HG03469 (cell line): ENCODE data around the gene LOXL3.

ENCODE experiments used
- ATAC-seq: cut with Tn5 transposase; IDR thresholded peaks from one replicate; pipeline ENCODE4 v1.9.1; 2021; ENCODE audit warnings: mild to moderate bottlenecking, moderate library complexity, moderate number of reproducible peaks; ENCODE audit not compliant: unreplicated experiment

LOXL3 gene

DNA sequence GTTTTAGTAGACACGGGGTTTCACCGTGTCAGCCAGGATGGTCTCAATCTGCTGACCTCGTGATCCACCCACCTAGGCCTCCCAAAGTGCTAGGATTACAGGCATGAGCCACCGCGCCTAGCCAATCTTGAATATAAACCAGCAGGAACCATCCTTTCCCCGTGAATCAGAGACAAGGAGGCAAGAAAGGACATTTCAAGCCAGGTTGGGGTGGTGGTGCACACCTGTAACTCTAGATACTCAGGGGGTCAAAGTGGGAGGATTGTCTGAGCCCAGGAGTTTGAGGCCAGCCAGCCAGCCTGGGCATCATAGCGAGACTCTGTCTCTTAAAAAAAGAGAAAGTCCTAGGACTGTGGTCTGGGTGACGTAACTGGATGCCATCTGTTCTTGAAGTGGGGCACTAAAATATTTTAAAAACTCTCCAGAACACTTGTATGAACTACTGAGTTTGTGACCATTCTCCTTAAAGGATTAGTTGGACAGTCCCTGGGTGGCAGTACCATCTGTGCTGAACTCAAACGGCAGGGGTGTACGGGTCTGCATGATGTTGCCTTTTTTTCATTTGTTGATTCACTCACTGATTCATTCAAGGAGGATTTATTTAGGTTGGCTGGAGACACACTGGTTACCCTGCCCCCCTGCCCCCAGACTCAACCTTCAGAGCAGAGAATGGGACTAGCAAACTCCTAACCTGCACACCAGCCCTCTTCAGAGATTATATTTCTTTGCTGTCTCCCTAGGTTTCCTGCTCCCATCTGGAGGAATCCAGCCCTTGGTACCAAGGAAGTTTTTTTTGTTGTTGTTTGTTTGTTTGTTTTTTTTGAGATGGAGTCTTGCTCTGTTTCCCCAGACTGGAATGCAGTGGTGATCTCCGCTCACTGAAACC, 42.4 kb downstream of the LOXL3 start:
- ATAC-seq: no peak

DNA sequence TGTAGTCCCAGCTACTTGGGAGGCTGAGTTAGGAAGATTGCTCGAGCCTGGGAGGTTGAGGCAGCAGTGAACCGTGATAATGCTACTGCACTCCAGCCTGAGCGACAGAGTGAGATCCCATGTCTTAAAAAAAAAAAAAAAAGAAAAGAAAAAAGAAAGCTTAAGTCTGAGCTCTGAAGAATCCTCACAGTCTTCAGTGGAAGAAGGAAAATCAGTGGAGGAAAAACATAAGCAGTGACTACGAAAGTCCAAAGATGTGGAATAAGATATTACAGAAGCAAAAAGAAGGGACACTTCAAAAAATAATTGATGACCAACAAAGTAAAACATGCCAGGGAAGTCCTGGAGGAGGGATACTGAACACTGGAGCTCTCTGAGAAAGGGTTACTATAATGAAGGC, 43.5 kb downstream of the LOXL3 start:
- ATAC-seq: no peak

DNA sequence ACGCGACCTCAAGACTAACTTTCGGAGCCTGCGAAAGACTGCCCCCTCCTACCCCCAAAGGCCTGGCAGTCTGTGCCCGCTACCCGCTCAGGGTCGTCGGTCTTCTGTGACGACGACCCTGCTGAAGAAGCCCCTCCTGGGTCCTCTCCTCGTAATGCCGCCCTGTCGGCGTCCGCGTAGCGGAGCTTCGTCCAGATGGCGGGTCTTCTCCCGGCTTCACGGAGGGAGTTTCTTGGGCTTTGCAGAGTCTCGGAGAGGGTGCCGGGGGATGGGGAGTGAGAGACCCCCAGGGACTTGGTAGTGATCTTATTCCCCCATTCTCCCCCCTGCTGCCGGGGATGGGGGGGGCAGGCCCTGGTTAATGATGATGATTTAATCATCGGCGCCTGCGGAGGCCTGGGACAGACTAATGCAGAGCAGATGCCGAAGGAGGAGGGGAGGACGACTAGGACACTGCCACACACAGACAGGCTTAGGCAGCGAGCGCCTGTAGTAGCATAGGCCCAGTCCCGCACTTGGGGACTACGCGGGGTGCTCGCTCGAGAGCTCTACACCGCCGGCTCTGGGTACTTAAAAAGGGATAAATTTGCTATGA, 45.7 kb downstream of the LOXL3 start:
- no peak for ATAC-seq

DNA sequence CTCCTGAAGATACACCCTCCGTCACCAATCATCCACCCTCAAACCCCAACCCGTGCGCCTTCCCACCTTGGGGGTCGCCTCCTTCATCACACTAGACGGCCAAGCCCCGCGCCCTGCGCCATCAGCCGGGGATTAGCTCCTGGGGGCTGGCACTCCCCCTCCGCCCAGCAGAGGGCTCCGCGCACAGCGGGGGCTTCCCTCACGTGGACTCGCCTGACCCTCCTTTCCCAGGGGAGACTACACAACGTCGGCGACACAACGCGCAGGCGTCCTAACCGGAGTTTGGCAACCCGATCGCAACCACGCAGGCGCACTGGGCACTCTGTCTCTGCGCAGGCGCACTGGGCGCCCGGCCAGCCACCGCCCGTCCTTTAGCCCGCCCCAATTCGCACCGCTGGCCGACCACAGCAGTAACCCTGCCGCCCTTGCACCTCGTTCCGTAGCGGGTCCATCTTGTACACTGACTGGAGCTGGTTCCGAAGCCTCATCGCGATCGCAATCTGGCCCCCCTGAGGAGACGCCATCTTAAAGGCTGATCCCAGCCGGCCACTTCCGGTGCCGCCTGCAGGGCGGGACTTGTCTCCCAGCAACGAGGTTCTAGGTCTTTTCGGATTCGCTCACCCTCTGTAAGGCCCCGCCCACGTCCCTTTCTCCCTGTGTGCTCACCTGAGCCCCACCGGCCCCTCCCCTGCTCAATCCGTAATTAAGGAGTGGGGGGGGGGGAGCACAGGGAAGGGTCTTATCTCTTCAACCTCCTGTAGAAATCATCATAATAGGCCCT, 46.4 kb downstream of the LOXL3 start, which contains the start of gene PCGF1:
PCGF1 (minus strand) TSS at position 551 of the 781 bp plus-strand sequence; CDS start at position 524, 27 bp downstream.
- peak; percentile 78 for ATAC-seq

DNA sequence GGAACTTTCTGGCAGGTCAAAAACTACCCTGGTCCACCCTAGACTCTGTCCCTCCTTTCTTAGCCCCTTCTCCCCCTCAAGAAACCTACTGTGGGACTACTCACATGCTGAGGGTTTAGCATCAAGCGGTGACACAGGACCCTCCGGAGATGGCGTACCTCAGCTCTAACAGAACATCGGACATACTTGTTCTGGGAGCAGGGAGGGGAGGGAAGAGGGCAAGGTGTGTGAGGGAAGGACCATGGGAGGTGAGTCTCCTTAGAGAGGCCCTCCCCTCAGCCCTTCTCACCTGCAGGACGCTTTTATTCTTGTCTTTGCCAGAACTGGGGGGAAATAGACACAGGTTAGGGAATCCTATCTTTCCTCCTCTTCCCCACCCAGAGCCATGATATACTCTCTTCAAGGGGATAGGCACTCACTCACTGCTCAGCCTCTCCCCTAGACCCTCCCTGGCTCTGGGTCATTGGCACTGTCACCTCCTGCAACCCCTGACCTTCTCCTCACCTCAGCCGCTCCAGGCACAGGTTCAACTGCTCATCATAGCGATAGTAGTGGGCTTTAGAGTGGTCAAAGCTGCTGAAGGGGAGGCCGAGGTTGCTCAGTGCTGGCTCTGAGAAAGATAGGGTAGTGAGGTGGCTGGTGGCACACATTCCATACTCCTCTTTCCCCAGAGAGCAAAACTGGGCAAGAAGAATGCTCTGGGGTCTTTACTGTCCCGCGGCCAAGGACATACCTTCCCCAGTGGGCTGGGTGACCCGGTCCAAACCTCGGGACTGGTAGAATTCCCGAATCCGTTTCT, 48.1 kb downstream of the LOXL3 start:
- no peak for ATAC-seq

DNA sequence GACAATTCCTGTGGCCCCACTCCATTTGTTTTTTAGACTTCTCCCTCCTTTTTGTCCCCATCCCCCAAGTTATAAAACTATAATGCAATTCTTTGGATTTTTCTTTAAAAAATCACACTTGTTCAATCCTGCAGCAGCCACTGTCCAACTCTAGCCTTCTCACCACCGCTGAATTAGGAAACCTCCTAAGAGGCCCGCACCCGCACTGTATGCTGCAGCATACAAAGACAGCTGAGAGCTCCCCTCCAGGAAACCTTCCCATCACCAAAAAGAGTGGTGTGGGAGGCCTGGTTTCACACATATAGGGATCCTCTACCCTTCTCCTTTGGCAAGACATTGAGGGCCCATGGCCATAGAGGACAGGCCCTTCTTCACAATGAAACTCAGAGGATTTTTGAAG, 49.2 kb downstream of the LOXL3 start:
- no peak for ATAC-seq

DNA sequence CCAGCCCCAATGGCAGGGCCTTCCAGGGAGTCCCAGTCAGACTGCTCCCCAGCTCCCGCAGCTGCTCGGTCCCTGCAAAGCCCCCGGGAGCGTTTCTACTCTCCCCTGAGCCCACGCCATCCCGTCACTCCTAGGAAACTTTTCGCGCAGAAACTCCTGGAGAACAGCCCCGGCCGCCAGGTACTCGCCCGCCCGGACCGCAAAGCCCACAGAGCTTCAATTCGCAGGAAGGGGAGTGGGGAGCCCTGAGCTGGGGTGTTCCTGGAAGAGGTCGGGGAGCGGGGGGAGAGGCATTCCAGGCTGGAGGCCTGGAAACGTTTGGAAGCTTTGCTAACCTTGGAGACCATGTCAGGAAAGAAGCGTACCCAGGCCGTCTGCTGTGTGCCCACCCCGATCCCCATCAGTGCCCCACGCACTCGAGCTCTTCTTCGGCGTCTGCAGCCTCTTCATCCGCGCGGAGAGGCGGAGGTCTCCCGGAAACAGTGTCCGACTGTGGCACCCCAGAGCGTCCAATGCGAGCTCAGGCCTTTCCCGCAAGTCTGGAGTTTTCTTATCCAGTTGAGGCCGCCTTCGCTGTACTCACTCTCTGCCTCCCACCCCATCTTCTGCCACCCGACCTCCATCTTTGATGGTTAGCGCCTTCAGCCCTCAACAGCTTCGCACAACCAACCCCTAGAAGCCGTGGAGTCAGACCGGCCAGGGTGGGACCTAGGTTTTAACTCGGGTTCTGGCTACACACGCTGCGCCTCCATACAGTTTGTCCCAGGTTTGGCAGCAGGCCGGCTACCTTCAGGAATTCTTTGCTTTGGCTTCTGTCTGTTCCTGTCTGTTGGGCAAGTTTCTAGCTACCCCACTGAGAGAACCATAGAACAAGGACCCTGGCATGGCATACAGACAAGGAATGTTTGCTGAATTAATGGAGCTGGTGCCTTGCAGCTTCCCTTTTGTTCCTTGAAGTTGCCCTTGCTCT, 50.0 kb downstream of the LOXL3 start:
- no peak for ATAC-seq

DNA sequence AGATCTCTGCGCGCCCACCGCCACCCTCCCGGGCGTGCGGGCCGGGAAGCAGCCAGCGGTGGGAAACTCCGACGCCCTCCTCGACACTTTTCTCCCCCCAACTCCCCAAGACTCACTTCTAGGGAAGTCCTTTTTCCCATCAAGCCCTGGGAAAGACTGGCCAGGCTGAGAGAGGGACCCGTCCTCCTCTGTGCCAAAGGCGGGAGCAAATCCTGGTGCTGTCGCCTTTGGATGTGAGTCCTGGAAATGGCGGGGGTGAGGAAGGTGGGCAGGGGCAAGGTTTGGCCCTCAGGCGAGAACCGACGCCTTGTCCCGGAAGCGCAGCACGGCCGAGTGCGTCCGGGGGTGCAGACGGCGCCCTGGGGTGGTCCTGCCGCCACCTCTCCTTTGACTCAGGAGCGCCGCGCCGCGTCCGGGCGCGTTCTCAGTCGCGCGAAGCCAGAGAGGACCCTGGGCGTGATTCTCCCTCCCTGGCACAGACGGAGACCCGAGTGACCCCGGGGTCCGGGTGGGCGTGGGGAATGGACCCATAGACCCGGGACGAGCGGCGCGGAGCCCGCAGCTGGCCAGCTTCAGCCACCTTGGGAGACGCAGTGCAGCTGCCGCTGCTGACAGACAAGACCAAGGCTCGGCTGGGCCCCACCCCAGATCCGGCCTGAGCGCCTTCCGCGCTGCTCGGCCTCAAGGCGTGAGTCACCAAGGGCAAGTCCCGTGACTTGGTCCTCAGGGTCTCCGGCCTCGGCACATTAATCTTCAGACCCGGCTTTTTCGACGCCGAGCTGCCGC, 50.8 kb downstream of the LOXL3 start:
- ATAC-seq: peak; percentile 34

DNA sequence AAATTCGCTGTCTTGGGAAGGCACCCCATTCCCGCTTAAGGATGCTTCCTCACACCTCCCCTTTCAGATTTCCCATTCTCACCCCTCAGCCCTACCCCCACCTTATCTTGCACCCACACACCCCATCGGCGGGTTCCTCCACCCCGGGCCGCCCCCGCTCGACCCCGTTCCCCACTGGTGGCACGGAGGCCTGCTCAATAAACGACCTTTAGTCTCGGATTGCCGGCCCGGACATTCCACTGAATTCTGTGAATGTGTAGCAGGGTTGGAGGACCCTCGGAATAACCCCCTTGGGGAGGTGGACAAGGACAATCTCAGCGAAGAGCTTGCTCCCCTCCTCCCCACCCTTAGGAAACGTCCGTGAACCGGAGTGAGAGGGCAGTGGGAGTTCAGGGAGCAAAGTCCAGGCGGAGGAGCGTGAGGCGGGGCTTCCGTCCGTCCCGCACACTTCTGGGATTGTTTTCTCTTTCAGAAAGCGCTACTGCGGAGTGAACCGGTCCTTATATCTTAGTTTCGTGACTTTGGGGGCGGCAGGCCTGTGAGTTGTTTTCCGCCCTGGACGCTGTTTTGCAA, 51.5 kb downstream of the LOXL3 start:
- ATAC-seq: no peak

DNA sequence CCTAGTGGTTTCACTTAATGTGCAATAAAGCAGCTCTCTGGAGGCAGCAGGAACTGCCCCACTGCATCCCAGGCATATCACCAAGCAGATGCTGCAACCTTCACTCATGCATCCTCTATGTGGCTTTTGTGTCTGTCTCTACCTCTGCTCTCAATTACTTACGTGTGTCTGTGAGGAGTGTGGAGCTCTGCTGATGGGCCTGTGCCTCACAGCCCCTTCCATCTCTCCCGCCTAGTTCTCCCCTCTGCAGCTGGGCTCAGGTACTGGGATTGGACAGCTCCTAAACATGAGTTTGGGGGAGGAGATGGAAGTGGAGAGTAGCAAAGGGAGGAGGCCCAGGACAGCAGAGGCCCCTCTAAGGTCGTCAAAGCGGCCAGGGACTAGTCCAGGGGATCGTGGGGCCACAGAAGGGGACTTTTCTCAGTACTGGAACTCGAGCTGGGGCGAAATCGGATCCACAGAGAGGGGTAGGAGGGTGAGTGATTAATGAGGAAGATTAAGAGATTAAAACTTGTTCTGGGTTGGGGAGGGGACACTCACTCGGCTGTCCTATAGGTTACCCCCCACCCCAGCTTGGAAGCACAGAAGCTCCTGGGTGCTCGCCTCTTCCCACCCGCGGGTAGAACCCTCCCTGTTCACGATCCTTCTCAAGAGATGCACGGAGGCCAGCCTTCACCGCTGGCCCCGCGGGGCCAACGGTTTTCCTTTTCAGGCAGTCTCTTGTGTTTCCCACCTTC, 52.2 kb downstream of the LOXL3 start:
- no peak for ATAC-seq

DNA sequence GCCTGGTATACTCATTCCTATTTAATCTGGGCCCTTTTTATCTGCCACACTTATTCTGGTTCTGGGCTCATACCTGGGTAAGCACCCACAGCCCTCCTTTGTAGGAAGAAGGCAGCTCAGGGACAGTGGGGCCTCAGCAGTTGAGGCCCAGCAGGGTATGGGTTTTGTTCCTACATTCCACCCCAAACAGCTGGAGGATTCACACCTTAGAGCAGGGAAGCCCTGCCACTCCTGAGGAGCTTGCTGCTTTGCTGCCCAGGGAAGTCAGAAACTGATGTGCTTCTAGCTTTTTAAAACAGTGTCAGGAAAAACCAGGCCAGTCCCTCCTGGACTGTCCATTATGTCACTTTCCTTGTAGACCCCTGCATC, 53.2 kb downstream of the LOXL3 start:
- no peak for ATAC-seq

DNA sequence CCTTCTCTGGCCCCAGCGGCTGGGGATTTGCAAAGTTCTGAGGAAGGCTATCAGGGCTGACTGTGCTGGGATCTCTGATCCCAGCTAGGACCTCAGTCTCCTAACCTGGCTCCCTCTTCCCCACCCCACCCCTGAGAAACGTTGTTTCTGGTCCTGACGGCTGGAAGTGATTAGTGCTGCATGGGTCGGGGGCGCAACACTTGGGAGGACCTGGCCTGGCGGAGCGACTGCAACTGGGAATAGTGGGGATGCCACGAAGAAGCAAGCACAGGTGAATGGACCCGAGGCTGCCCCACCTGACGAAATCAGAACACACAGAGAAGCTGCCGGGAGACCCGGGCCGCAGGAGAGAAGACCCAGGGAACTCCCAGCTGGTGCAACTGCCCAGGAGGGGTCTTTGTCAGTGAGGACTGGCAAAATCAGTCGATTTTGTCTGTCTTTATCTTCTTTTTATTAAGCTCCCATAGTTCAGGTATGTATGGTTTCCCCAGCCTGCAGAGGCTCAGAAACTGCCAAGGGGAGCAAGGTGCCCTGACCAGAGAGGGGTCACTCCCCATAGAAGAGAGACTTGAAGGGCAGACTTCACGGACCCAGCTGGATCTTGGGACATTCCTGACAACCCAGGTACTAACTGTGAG, 53.7 kb downstream of the LOXL3 start:
- no peak for ATAC-seq

DNA sequence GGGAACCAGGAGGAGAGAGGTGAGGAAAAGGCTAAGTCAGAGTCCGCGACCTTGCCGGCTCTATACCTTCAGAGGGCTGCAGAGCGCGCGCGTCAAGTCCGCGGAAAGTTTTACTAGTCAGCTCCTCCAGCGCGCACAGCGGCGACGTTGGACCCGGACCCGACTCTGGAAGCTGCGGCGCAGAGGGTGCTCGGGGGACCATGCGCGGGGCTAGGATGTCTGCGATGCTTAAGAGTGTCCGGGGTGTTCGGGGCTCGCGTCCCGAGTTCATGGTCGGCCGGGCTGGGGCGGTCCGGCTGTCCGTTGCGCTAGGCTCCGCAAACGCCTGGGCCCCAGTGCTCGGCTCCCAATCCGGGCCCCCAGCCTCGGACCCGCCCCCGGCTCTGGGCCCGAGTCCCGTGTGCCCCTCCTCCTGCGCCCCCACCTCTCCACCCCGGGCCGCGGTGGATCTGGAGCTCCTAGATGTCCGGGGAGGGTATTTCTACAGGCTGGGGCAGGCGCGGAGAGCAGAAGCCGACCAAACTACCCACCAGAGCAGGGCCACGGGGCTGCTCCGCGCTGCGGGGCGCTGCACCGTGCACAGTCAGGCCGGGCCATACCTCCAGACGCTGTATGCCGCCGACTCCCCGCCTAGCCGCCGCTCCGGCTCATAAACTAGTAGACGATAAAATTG, 54.3 kb downstream of the LOXL3 start, which contains the start of gene LBX2:
LBX2 (minus strand) TSS at position 337 of the 673 bp plus-strand sequence; CDS start at position 271, 66 bp downstream.
- ATAC-seq: no peak

DNA sequence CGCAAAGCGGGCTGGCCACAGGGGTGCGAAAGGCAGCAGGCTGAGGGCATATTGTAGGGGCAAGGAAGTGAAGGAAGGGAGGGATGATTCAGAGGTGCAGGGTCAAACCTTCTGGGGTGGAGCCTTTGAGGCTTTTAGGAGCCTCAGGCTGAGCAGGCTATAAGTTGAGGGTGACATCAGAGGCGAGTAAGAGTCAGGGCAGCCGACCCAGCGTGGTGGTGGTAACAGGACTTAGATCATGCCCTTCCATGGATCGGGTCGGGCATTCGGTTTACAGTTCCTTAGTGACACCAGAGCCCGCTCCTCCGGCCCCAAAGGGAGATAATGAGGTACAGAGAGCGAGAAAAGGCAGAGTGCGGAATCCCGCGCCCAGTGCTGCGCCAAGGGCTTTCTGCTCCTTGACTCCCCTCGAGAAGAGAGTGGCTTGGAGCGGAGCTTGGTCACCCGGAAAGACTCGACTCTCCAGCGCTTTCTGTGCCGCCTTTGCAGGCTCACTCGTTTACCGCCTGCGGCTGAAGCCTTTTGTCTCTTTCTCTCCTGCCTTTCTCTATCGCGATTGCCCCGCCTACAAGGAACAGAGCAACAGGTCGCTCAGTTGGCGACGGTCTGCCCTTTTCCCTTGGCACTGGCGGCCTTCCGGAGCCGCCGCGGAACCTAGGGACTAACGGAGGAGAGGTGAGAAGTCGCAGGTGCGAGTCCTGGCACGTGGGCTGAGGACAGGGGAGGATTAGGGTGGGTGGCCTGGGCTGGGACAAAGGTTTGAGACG, 55.1 kb downstream of the LOXL3 start:
- no peak for ATAC-seq

DNA sequence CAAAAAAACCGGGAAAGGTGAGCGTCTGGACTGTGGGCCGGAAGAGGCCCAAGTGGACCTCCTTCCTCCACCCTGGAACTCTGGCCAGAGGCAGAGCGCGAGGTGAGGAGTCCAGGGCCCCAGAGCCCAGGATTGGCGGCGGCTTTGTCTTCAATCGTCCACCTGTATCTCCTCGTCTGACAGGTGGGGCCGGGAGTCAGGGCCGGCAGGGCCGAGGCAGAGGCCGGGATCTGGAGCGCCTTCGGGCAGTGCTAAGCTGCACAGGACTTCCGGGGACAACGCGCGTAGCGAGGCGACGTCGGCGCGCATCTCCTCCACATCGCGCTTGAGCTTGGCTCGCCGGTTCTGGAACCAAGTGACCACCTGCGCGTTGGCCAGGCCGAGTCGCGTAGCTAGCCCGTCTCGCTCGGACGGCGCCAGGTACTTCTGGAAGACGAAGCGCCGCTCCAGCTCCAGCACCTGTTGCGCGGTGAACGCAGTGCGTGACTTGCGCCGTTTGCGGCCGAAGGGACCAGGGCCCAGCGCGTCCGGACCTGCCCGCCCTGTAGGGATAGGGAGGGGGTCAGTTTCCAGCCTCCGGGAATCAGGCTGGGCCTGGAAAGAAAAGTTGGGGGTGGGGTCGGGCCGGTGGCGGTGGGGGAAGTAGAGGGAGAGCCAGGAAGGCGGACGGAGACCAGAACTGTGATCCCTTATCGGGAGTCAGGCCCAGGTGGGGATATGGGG, 55.8 kb downstream of the LOXL3 start:
- ATAC-seq: no peak
